ENCODE data around the gene AMIGO2.
A peak's percentile ranks its signal among the peaks of the same experiment; 100 is the strongest.

The AMIGO2 gene

GRCh38 chr12:47082796-47083621 is 3.2 kb upstream of the AMIGO2 start (continued):
- no peak for TF ChIP-seq KLF7 (tag by site-specific recombination; IDR thresholded peaks at IDR 0.05; ENCODE audit: borderline replicate concordance)
- TF ChIP-seq ZNF623 (tag by site-specific recombination; IDR thresholded peaks at IDR 0.05), result no peak
- TF ChIP-seq HOXC10 (CRISPR knock-in tag; IDR thresholded peaks at IDR 0.05), result no peak
- TF ChIP-seq ZNF660 (tag by site-specific recombination; IDR thresholded peaks at IDR 0.05), result 0 out of 2 replicates have a peak, but pooled peaks have one; percentile 50
- TF ChIP-seq ZNF223 (tag by site-specific recombination; IDR thresholded peaks at IDR 0.05), result no peak
- no peak for TF ChIP-seq ZSCAN23 (tag by site-specific recombination; IDR thresholded peaks at IDR 0.05)
- no peak for TF ChIP-seq ZNF561 (tag by site-specific recombination; IDR thresholded peaks at IDR 0.05; ENCODE audit: borderline replicate concordance)
- TF ChIP-seq ZIC2 (tag by site-specific recombination; IDR thresholded peaks at IDR 0.05), result peak; percentile 91
- no peak for TF ChIP-seq ZNF549 (tag by site-specific recombination; IDR thresholded peaks at IDR 0.05)
- no peak for TF ChIP-seq ZNF571 (tag by site-specific recombination; IDR thresholded peaks at IDR 0.05)
- TF ChIP-seq ZNF416 (tag by site-specific recombination; IDR thresholded peaks at IDR 0.05), result no peak
- TF ChIP-seq ZNF585B (tag by site-specific recombination; IDR thresholded peaks at IDR 0.05), result no peak
- no peak for TF ChIP-seq SCRT1 (tag by site-specific recombination; IDR thresholded peaks at IDR 0.05; ENCODE audit: borderline replicate concordance)
- peak; percentile 59; the same call in 1 of the 2 replicates for TF ChIP-seq ZBTB20 (tag by site-specific recombination; IDR thresholded peaks at IDR 0.05)
- TF ChIP-seq ZNF488 (tag by site-specific recombination; IDR thresholded peaks at IDR 0.05), result no peak
- no peak for TF ChIP-seq ZNF510 (tag by site-specific recombination; IDR thresholded peaks at IDR 0.05; ENCODE audit: insufficient replicate concordance)
- no peak for TF ChIP-seq ZNF292 (tag by site-specific recombination; IDR thresholded peaks at IDR 0.05; ENCODE audit: borderline replicate concordance, low read depth)
- TF ChIP-seq ELK4 (IDR thresholded peaks at IDR 0.05; ENCODE audit: borderline replicate concordance, low read depth, low read length), result no peak
- TF ChIP-seq ZNF626 (tag by site-specific recombination; IDR thresholded peaks at IDR 0.05), result no peak
- peak; percentile 50; the same call in 1 of the 2 replicates for TF ChIP-seq ZNF692 (tag by site-specific recombination; IDR thresholded peaks at IDR 0.05)
- no peak for TF ChIP-seq MYNN (tag by site-specific recombination; IDR thresholded peaks at IDR 0.05; ENCODE audit: borderline replicate concordance)
- TF ChIP-seq ZBTB6 (tag by site-specific recombination; IDR thresholded peaks at IDR 0.05), result peak; percentile 57; the same call in 1 of the 2 replicates
- TF ChIP-seq BCL11A (tag by site-specific recombination; IDR thresholded peaks at IDR 0.05; ENCODE audit: low read depth), result no peak
- no peak for TF ChIP-seq ZXDB (tag by site-specific recombination; IDR thresholded peaks at IDR 0.05)
- TF ChIP-seq ZNF658 (tag by site-specific recombination; IDR thresholded peaks at IDR 0.05), result no peak
- TF ChIP-seq PRDM6 (tag by site-specific recombination; IDR thresholded peaks at IDR 0.05), result peak; percentile 80
- no peak for TF ChIP-seq BCL6B (tag by site-specific recombination; IDR thresholded peaks at IDR 0.05)
- TF ChIP-seq ZNF530 (tag by site-specific recombination; IDR thresholded peaks at IDR 0.05; ENCODE audit: low read depth), result no peak
- no peak for TF ChIP-seq ZNF146 (tag by site-specific recombination; IDR thresholded peaks at IDR 0.05)
- TF ChIP-seq ZNF23 (tag by site-specific recombination; IDR thresholded peaks at IDR 0.05; ENCODE audit: borderline replicate concordance), result no peak
- TF ChIP-seq SP3 (tag by site-specific recombination; IDR thresholded peaks at IDR 0.05), result no peak
- no peak for TF ChIP-seq MEIS1 (CRISPR knock-in tag; IDR thresholded peaks at IDR 0.05; ENCODE audit: borderline replicate concordance)

Data from HEK293 (cell line).